LNCAP (cell line): ENCODE results near the gene BRCA2.

ENCODE experiments used
- TF ChIP-seq, protein P1 (sequence below): fragments of 450-650 bp; IDR thresholded peaks from 2 replicates; pipeline ENCODE4 v1.5.1; 2017; ENCODE audit warnings: mild to moderate bottlenecking

BRCA2 gene

GRCh38 chr13:32314271-32315237, 754 bp upstream of the BRCA2 start:
- TF ChIP-seq, protein P1, sequence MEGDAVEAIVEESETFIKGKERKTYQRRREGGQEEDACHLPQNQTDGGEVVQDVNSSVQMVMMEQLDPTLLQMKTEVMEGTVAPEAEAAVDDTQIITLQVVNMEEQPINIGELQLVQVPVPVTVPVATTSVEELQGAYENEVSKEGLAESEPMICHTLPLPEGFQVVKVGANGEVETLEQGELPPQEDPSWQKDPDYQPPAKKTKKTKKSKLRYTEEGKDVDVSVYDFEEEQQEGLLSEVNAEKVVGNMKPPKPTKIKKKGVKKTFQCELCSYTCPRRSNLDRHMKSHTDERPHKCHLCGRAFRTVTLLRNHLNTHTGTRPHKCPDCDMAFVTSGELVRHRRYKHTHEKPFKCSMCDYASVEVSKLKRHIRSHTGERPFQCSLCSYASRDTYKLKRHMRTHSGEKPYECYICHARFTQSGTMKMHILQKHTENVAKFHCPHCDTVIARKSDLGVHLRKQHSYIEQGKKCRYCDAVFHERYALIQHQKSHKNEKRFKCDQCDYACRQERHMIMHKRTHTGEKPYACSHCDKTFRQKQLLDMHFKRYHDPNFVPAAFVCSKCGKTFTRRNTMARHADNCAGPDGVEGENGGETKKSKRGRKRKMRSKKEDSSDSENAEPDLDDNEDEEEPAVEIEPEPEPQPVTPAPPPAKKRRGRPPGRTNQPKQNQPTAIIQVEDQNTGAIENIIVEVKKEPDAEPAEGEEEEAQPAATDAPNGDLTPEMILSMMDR: no peak

GRCh38 chr13:32316028-32316339, 676 bp downstream of the BRCA2 start:
- TF ChIP-seq, protein P1: no peak

DNA sequence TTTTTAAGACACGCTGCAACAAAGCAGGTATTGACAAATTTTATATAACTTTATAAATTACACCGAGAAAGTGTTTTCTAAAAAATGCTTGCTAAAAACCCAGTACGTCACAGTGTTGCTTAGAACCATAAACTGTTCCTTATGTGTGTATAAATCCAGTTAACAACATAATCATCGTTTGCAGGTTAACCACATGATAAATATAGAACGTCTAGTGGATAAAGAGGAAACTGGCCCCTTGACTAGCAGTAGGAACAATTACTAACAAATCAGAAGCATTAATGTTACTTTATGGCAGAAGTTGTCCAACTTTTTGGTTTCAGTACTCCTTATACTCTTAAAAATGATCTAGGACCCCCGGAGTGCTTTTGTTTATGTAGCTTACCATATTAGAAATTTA, 1.2 kb downstream of the BRCA2 start:
- TF ChIP-seq, protein P1: no peak

- TF ChIP-seq, protein P1: no peak
These were observed 2.6 kb downstream of the BRCA2 start for GRCh38 chr13:32317716-32318465.

- TF ChIP-seq, protein P1: no peak
These were observed 5.2 kb downstream of the BRCA2 start for GRCh38 chr13:32320528-32320927.

DNA sequence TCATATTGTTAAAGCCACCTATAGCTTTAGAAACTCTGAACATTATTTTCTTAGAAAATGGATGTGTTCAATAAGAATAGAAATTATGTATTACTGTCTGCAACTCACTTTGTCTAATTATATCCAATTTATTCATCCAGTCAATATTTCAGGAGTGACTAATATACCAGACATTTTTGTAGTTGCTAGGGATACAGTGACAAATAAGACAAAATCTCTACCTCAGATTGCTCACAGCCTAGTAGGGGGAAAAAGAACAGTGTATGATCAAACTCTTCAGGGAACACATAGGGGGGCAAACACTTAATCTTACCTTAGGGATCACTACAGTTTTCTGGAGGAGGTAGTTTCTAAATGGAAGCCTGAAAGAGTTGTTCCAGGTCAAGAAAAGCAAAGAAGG, 8.6 kb downstream of the BRCA2 start:
- TF ChIP-seq, protein P1: no peak

GRCh38 chr13:32330441-32330840, 15.1 kb downstream of the BRCA2 start:
- TF ChIP-seq, protein P1: no peak
